GM10847 (cell line): ENCODE data around the gene OR1K1.

ENCODE experiments used
- POLR2A ChIP-seq: IDR thresholded peaks from 2 replicates; pipeline ENCODE4 v1.6.1; 2011; ENCODE audit not compliant: insufficient read length; ENCODE audit errors: extremely low read depth

Gene OR1K1

GRCh38 chr9:122806661-122807060 is 6.7 kb downstream of the OR1K1 start:
- TF ChIP-seq POLR2A, result no peak

DNA sequence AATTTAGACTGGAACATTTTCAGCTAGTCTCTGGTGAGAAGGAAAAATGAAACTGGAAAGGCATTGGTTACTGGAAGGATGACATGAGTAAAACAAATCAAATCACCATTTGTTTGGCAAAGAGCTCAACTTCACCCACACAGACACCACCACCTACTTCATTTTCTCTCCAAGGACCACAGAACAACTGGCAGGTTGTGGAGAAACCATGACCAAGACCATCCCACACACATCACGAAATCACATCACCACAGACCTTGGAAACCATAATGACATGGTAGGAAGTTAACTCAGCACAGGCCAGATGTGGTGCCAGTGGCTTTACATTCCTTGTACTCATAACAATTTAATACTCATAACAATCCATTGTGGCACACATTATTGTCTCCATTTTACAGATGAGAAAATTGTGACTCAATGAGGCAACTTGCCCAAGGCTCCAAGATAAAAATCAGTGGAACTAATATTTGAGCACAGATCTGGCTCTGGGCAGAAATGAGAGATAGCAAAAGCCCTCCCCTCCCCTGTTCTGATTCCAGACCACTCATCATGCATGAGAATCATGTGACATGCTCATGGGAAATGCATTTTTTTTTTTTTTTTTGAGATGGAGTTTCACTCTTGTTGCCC is 7.5 kb downstream of the OR1K1 start:
- no peak for TF ChIP-seq POLR2A

- no peak for TF ChIP-seq POLR2A
Measured at GRCh38 chr9:122808141-122808540, 8.2 kb downstream of the OR1K1 start.

GRCh38 chr9:122810306-122810946 is 10.5 kb downstream of the OR1K1 start:
- TF ChIP-seq POLR2A, result no peak

DNA sequence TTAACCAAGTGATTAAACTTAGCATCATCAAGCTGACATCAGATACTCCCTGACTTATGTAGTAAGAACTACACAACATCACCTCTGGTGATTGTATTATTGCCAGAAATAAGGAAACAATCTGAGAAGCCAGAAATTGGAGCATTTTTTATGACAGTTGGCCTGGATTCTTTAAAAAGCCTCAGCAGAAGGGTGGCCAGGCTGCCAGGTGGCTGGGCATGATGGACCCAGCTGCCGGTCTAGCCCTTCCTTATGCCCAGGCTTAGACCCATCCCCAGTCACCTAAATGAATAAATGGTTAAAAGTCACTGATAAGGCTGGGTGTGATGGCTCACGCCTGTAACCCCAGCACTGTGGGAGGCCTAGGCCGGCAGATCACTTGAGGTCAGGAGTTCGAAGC is 12.8 kb downstream of the OR1K1 start:
- no peak for TF ChIP-seq POLR2A

- no peak for TF ChIP-seq POLR2A
Measured at GRCh38 chr9:122814545-122814944, 14.6 kb downstream of the OR1K1 start.

DNA sequence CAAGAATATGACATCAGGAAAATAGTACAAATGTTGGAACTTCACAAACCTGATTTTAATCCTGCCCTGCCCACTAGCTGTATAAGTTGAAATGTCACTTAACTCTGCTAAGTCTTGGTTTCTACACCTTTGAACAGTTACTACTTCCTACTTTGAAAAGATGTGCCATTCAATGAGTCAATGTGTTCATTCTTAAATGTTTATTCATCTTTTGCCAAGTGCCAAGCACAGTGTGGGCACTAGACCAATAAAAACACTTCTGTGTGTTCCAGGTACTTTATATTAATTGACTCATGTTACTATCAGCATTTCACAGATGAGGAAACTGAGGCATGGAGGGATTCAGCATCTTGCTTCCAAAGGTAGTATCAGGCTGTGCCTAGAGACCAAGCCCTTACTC is 15.6 kb downstream of the OR1K1 start:
- no peak for TF ChIP-seq POLR2A

DNA sequence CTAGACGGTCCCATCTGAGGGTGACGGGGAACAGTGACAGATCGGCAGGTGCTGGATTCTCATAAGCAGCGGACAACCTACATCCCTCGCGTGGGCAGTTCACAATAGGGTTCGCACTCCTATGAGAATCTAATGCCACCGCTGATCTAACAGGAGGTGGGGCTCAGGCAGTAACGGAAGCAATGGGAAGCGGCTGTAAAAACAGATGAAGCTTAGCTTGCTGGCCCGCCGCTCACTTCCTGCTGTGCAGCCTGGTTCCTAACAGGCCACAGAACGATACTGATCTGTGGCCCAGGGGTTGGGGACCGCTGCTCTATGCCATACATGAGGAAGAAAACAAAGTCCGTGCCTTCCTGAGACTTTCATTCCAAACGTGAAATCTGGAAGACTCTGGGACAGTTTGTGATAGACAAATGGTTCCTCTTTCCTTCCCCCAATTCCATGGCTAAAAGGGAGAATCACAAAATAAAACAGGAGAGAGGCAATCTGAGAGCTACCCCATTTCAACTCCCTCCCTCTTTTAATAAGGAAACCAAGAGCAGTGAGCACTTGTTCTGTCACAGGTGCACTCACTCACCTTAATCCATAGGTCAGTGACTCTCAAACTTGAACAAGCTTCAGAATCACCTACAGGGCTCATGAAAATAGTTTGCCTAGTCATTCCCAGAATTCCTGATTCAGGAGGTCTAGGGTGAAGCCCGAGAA is 16.4 kb downstream of the OR1K1 start:
- no peak for TF ChIP-seq POLR2A

GRCh38 chr9:122819326-122819725 is 19.4 kb downstream of the OR1K1 start:
- TF ChIP-seq POLR2A, result no peak

DNA sequence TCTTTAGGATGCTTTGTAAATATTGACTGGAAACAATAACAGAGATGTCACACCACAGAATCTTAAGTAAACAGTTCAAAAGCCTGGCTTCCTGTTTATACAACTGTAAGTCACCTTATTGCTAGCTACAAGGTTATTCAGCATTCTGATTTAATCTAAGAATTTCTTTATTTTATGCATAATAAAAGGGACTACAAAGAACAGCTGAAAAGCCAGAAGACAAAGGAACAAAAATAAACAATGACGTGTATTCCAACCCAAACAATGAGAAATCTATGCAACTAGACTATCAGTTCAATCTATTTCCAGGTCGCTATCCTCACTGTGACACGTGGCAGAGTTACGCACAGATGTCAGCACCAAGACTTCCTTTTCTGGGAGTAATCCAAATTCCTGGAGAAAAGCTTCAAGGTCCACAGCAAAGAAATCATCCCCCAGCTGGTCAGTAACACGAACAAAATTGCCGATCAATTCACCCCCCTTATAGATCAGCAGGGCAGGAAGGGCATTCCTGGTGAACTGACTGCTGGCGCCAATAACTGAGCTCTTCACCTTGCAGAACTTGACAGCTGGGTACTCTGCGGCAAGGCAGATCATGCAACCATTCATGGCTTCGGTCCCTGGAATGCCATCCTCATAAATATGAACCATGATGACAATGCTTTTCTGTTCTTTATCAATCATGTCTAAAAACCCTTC is 20.0 kb downstream of the OR1K1 start:
- no peak for TF ChIP-seq POLR2A

DNA sequence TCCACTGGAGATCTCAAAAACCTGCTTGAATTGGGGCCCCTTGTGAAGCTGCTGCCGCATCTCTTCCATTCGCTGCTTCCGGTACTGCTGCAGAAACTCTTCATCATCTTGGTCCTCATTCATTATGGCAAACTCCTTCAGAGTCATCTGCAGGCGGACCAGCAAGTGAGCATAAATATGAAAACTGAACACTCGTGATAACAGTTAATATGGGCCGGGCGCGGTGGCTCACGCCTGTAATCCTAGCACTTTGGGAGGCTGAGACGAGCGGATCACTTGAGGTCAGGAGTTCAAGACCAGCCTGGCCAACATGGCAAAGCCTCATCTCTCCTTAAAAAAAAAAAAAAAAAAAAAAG is 20.5 kb downstream of the OR1K1 start:
- no peak for TF ChIP-seq POLR2A

DNA sequence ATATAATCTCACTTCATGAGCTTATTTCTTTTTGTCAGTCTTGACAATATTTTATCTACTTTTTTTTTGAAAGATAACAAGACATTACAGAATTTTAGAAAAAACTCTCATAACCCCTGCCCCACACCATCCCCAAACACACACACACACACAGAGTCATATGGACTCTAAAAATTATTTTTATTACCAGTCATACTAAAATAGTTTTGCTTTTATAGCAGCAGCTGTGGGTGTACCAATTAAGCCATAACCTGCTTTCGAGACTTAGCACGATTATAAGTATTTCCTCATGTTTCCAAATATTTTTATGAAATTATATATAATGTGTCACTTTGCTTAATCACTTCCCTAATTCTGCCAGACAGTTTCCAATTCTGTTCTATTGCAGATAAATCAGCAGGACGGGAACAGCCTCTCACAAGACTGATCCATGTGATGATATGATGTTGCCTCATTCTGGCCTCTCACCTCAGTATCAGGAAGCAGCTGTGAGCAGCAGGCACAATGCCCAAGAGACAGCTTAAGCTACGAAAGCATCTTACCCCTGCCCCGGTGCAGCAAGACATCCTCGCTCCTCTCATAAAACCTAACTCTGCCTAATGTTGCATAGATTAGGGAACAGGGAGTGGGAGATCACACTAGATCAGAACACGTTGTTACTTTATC is 21.5 kb downstream of the OR1K1 start:
- no peak for TF ChIP-seq POLR2A

DNA sequence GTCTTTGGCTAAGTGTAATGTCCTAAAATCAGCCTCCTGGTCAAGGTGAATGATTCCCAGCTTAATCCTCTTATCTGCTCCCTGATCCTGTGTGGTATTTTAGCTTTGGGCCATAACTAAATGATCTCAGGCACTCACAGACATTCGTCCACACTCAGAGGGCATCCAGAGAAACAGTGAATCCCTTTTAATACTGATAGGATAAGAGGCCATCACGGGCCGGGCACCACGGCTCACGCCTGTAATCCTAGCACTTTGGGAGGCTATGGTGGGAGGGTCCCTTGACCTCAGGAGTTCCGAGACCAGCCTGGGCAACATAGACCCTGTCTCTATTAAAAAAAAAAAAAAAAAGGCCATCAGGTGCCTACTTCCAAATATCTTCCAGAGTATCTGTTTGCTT is 22.1 kb downstream of the OR1K1 start:
- TF ChIP-seq POLR2A, result no peak

DNA sequence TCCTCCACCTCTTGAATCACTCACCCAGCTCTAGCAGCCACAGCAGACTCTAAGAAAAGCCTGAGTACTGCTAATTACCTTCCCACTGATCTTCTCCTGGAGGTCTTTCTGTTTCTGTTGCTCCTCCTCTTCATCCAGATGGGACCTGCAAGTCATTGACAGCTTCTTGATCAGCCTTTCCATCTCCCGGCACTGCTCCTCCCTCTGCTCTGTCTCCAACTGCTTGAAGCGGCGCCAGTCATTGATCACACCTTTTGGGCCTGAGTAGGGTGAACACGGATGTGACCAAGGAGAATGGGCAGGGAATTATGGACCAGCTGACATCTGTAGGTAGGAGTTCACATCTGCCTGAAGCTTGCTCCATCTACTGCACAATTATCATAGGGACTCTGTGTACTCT is 23.0 kb downstream of the OR1K1 start:
- no peak for TF ChIP-seq POLR2A

- no peak for TF ChIP-seq POLR2A
Measured at GRCh38 chr9:122827761-122828093, 27.8 kb downstream of the OR1K1 start.

- TF ChIP-seq POLR2A, result no peak
Measured at GRCh38 chr9:122832194-122832593, 32.3 kb downstream of the OR1K1 start.
